HG02610 (cell line): ENCODE results near the gene NCS1.

Experiments
- ATAC-seq: cut with Tn5 transposase; IDR thresholded peaks from one replicate; pipeline ENCODE4 v1.9.1; 2021; ENCODE audit warnings: mild to moderate bottlenecking, moderate library complexity; ENCODE audit not compliant: unreplicated experiment

NCS1 gene

DNA sequence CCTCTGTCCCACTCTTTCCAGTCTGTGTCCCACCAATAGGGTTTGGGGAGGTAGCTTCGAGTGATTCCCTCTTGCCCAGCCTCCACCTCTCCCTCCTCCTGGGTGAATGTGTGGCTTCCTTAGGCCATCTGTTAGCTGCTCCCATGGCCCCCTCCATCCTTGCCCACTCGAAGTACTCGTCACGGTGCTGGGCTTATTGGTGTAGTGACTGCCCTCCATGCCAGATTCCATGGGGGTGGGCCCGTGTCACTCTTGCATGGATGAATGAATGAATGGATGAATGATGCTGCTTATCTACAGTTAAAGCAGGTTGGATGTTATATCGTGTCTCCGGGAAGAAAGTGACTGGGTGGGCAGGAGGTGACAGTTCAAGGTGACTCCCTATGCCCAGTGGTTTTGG is 112.5 kb downstream of the NCS1 start:
- ATAC-seq, result no peak

DNA sequence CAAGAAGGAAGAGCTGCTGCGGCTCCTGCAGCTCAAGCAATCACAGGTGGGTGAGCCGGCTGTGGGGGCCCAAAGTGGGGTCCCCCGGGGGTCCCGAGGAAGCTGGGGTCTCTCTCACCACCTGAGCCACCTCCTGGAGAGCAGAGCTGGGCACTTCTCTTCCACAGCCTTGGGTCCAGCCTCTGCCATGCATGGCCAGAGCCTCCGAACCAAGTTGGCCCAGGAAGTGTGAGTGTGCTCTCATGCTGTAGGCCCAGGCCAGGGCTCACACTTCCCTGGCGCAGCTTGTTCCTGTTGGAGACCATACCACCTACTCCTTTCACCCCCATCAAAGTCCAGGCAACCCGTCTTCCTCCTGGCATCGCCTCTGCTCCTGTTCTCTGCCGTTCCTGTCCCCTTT is 113.1 kb downstream of the NCS1 start:
- no peak for ATAC-seq

DNA sequence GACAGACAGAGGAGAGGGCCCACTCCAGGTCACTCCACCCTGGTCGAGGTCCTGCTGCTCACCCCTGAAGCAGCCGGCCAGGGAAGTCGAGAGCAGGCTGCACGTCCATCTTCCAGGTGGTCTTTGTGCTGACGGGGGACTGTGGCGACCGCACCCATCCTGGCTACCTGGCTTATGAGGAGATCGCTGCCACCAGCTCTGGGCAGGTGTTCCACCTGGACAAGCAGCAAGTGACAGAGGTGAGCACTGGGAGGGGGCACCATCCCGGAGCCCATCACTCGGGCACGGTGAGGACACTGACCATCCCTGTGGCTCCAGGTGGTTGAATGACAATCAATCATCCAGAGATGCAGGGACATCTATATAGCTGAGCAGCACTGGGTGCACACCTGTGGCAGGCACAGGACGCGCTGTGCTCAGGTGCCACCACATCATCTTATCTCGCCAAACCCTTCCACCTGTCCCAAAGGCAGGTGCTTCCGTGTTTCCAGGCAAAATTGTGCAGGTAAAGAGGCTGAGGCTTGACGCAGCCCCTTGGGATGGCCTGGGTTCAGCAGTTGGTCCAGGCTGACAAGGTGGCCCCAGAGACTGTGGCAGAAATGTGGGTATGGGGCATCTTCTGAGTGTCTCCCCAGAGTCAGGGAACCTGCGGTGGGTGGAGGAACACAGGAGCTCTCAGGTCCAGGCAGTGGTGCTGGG is 114.0 kb downstream of the NCS1 start:
- no peak for ATAC-seq
